Prostate gland (tissue), 2 donors: Measurements from ENCODE around the gene C5orf52. TPM values are rescaled to one million over a fixed set of nuclear protein-coding genes. Genes with fewer than 3 reads are reported as not detected.
"Not testable (repeated sequence)": the region's sequence is repeated elsewhere in the genome, so short reads cannot be mapped to it uniquely, and the experiment has no call there.

ENCODE experiments used
- DNase-seq: peaks from one replicate; pipeline ENCODE4 v3.0.0-alpha.2; 2019; ENCODE audit warnings: low spot score
- H3K27ac ChIP-seq, 2 donors: fragments of 200-600 bp; sonication (generic); 2 replicates each; pipeline ENCODE4 v1.5.1; 2017 to 2019
- H3K27me3 ChIP-seq: fragments of 200-600 bp; sonication (generic); replicated peaks from 2 replicates; pipeline ENCODE4 v1.5.1; 2019; ENCODE audit not compliant: insufficient read depth
- H3K36me3 ChIP-seq, 2 donors: fragments of 200-600 bp; sonication (generic); 1 replicate in 1 of 2; 2 replicates in 1 of 2; pipeline versions ENCODE4 v1.5.1 to v1.8.1; 2017 to 2019
- H3K4me1 ChIP-seq: fragments of 200-600 bp; sonication (generic); replicated peaks from 2 replicates; pipeline ENCODE4 v1.5.1; 2019
- H3K4me3 ChIP-seq, 2 donors: fragments of 200-600 bp; sonication (generic); 2 replicates each; pipeline ENCODE4 v1.5.1; 2017 to 2019
- H3K9me3 ChIP-seq: fragments of 200-600 bp; sonication (generic); 2 replicates; pipeline ENCODE4 v1.5.1; 2017
- CTCF ChIP-seq, 4 experiments: fragments of 200-600 bp in 2 of 4; fragments of 450-650 bp in 2 of 4; sonication (generic) in 2 of 4; IDR thresholded peaks; 1 replicate in 3 of 4; 2 replicates in 1 of 4; pipeline ENCODE4 v1.5.1; 2016 to 2019; ENCODE audit warnings: antibody characterized with exemption in 4 of 4, mild to moderate bottlenecking in 2 of 4, moderate library complexity in 2 of 4
- POLR2A ChIP-seq: fragments of 450-650 bp; IDR thresholded peaks from one replicate; pipeline ENCODE4 v1.6.1; 2016; ENCODE audit warnings: antibody characterized with exemption, mild to moderate bottlenecking
- POLR2AphosphoS5 ChIP-seq: sonication (generic); formaldehyde crosslinking; IDR thresholded peaks from one replicate; pipeline ENCODE4 v1.6.1; 2017; ENCODE audit warnings: antibody characterized with exemption
- WGBS: methylation state at CpG from one replicate; pipeline ENCODE4 v1.1.5; 2018; 5-methylcytosine and 5-hydroxymethylcytosine counted together
- intact Hi-C: fragments of 100-400 bp; cut with DNase I; formaldehyde crosslinking; loops from one replicate; pipeline ENCODE4 v1.14.2; 2022
- total RNA-seq, 2 donors: library from RNA; depleted of rRNA; stranded (reverse); fragments of >200 nt; gene quantifications; one replicate each; pipeline ENCODE4 v1.1.0, GENCODE V29; 2016

Gene C5orf52
- total RNA-seq, 2 donors from 2014 or later, result 5.9 TPM; not detected in 1

DNA sequence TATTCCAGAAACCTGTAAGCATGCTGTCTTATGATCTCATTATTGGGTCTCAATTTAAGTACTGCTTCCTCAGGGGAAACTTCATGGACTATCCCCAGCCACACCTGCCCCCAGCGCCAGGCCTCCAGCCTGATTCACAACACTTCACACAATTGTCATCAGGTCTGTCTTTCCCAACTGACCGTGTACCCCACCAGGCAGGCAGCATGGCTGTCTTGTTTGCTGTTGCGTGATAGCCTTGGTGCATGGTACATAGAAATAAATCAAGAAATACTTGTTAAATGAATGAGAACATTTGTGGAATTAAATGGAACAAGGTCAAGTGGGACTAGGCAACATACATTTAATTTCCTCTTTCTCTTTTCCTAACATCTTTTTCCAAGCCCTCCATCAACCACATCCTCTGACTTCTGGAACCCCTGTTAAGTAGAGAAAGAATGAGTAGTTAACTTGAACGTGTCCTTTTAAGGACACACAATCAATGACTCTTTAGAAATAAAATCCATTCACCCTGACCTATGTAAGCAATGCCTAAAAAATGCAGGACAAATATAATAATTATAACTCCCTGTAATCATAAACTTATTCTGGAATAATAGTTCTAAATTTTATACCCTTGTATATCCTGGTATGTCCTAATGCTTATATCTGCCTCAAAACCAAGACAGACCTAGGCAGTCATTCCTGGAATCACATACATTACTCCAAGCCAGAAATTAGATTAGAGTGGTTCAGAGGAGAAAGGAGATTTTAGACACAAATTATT, 42.7 kb downstream of the C5orf52 start:
- H3K9me3 ChIP-seq, result no peaks in the 10 kb centered on the region
- no peak overlapping the region for H3K27ac ChIP-seq
- no peak overlapping the region for H3K4me3 ChIP-seq
- WGBS, result 83% methylated on average over 4 of the region's 4 CpGs
- H3K4me1 ChIP-seq, result no peaks in the 10 kb centered on the region
- DNase-seq, result no peak
- no peak for TF ChIP-seq POLR2AphosphoS5
- TF ChIP-seq POLR2A, result no peak
- no peak for TF ChIP-seq CTCF (IDR thresholded peaks at IDR 0.05)
- H3K27me3 ChIP-seq, result no peaks in the 10 kb centered on the region
- no peaks in the 10 kb centered on the region for H3K36me3 ChIP-seq
- intact Hi-C loops, result no loop called here

DNA sequence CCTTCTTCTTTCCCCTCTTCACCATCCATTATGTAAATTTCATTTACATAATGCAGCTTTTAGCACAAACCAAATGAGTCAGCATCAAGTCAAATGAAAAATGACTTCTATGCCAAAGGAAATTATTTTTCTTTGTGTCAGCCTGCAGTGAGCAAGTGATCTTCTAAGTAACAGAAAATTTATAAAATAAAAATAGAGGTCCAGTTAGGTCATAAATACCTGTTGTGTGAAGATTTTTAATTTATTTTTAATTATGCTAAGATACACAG, 43.2 kb downstream of the C5orf52 start:
- no peaks in the 10 kb centered on the region for H3K36me3 ChIP-seq
- H3K4me3 ChIP-seq, result no peak overlapping the region
- H3K4me1 ChIP-seq, result no peaks in the 10 kb centered on the region
- no peak for DNase-seq
- no peak for TF ChIP-seq POLR2A
- TF ChIP-seq CTCF (IDR thresholded peaks at IDR 0.05), result no peak
- intact Hi-C loops, result no loop called here
- no peaks in the 10 kb centered on the region for H3K9me3 ChIP-seq
- H3K27me3 ChIP-seq, result no peaks in the 10 kb centered on the region
- H3K27ac ChIP-seq, result no peak overlapping the region

- WGBS, result 4% methylated on average over 4 of the region's 4 CpGs
- intact Hi-C loops, result loop anchor here (2.0 to 5.0 kb wide), 3 partner anchors 286 to 391 kb away; no protein-coding TSS in a partner anchor
- no peak for DNase-seq
- H3K4me1 ChIP-seq, result no peaks in the 10 kb centered on the region
- no peaks in the 10 kb centered on the region for H3K36me3 ChIP-seq
- H3K4me3 ChIP-seq, result no peak overlapping the region
- no peaks in the 10 kb centered on the region for H3K9me3 ChIP-seq
- no peak for TF ChIP-seq POLR2AphosphoS5
- TF ChIP-seq CTCF (IDR thresholded peaks at IDR 0.05), result peak in 3 of 4 experiments; percentile 35 to 61 (median 60)
- no peak for TF ChIP-seq POLR2A
- no peaks in the 10 kb centered on the region for H3K27me3 ChIP-seq
- no peak overlapping the region for H3K27ac ChIP-seq
Observed at GRCh38 chr5:157718519-157718918, 47.2 kb downstream of the C5orf52 start.

GRCh38 chr5:157719245-157719644, 47.9 kb downstream of the C5orf52 start:
- Histone ChIP-seq H3K4me3 (no peak overlapping the region), H3K9me3 (no peaks in the 10 kb centered on the region), H3K36me3 (no peaks in the 10 kb centered on the region), H3K27ac (no peak overlapping the region), H3K27me3 (no peaks in the 10 kb centered on the region), H3K4me1 (no peaks in the 10 kb centered on the region)
- no peak for TF ChIP-seq POLR2AphosphoS5
- TF ChIP-seq POLR2A, result no peak
- no peak for TF ChIP-seq CTCF (IDR thresholded peaks at IDR 0.05)
- whole genome bisulfite sequencing, result 94% methylated on average over 2 of the region's 2 CpGs
- DNase-seq, result no peak
- intact Hi-C loops, result loop anchor here (2.0 to 5.0 kb wide), 3 partner anchors 286 to 392 kb away; no protein-coding TSS in a partner anchor

GRCh38 chr5:157721159-157721558, 49.8 kb downstream of the C5orf52 start:
- H3K27me3 ChIP-seq, result no peaks in the 10 kb centered on the region
- WGBS, result 53% methylated on average over 6 of the region's 6 CpGs
- no peak for DNase-seq
- no peak overlapping the region for H3K27ac ChIP-seq
- H3K4me1 ChIP-seq, result no peaks in the 10 kb centered on the region
- no peak overlapping the region for H3K4me3 ChIP-seq
- intact Hi-C loops, result no loop called here
- TF ChIP-seq POLR2A (no peak), POLR2AphosphoS5 (no peak), CTCF (IDR thresholded peaks at IDR 0.05) (no peak)
- no peaks in the 10 kb centered on the region for H3K36me3 ChIP-seq
- H3K9me3 ChIP-seq, result no peaks in the 10 kb centered on the region

DNA sequence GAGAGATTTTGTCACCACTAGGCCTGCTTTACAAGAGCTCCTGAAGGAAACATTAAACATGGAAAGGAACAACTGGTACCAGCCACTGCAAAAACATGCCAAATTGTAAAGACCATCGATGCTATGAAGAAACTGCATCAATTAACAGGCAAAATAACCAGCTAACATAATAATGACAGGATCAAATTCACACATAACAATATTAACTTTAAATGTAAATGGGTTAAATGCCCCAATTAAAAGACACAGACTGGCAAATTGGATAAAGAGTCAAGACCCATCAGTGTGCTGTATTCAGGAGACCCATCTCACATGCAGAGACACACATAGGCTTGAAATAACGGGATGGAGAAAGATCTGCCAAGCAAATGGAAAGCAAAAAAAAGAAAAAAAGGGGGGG, 51.6 kb downstream of the C5orf52 start:
- H3K9me3 ChIP-seq, DNase-seq, H3K27ac ChIP-seq, intact Hi-C loops, H3K27me3 ChIP-seq, H3K36me3 ChIP-seq, H3K4me3 ChIP-seq, H3K4me1 ChIP-seq: not testable (repeated sequence)
- 79% methylated on average over 2 of the region's 2 CpGs for WGBS

DNA sequence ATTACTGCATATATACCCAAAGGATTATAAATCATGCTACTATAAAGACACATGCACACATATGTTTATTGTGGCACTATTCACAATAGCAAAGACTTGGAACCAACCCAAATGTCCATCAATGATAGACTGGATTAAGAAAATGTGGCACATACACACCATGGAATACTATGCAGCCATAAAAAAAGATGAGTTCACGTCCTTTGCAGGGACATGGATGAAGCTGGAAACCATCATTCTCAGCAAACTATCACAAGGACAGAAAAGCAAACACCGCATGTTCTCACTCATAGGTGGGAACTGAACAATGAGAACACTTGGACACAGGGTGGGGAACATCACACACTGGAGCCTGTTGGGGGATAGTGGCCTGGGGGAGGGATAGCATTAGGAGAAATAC, 55.3 kb downstream of the C5orf52 start:
- H3K36me3 ChIP-seq, intact Hi-C loops, DNase-seq, H3K4me3 ChIP-seq, H3K9me3 ChIP-seq, H3K27me3 ChIP-seq, H3K4me1 ChIP-seq, H3K27ac ChIP-seq: not testable (repeated sequence)
- WGBS, result 80% methylated on average over 2 of the region's 2 CpGs
